Cerebellar nuclear complex (tissue), 1 donor: ENCODE measurements around the gene UPF2.
"Not testable (repeated sequence)": the region's sequence is repeated elsewhere in the genome, so short reads cannot be mapped to it uniquely, and the experiment has no call there.

Experiments used
- DNase-seq, 2 experiments: peaks; one replicate each; lab custom pipeline; 2025; lab: John Stamatoyannopoulos, UW

The UPF2 gene

DNA sequence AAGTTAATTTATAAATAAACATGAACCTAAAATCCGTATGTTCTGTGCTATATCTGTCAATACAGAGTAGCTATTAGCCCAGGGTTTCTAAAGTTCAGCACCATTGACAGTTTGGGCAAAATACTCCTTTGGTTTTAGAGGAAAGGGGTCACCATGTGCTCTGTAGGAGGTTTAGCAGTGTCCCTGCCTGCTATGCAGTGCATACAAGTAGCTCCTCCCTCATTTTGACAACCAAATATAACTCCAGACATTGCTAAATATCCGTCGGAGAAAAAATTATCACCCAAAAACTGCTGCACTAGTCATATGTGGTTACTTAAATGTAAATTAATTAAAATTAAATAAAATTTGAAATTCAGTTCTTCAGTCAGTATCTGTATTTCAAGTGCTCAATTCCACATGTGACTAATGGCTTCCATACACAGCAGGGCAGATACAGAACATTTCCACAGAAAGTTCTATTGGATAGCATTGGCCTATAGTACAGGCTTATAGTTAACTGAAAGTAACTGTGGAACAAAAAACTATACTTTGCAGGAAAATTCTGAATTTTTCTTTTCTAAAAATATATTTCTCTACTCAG lies 6.4 kb downstream of the UPF2 start:
- DNase-seq = no peak

DNA sequence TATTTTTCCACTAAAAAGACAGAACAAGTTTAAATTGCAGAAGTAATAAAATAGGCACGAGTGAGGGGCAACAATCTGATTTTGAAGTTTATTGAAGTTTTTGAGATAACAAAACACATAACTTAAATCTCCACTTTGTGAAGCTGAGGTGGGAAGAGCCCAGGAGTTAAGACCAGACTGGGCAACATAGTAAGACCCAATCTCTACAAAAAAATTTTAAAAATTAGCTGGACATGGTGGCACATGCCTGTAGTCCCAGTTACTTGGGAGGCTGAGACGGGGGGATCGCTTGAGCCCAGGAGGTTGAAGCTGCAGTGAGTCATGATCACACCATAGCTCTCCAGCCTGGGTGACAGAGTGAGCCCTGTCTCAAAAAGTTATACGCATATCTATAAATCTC lies 11.2 kb downstream of the UPF2 start:
- no peak for DNase-seq

DNA sequence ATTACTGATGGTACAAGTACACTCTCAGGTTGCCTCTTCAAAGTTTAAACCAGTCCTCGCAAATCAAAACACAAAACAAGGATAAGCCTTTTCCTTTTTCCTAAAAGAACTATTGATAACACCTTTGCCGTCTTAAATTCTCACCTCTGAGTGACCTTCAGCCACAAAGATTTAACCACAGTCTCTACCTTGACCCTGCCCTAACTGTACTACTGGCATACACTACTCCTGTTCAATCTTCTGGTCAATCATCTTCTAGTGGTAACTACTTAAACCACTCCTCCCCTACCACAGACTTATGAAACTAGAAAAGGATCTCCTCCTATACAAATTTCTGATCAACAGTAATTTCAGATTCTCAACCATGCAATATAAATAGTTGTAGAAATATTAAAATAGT lies 15.1 kb downstream of the UPF2 start:
- no peak for DNase-seq

DNA sequence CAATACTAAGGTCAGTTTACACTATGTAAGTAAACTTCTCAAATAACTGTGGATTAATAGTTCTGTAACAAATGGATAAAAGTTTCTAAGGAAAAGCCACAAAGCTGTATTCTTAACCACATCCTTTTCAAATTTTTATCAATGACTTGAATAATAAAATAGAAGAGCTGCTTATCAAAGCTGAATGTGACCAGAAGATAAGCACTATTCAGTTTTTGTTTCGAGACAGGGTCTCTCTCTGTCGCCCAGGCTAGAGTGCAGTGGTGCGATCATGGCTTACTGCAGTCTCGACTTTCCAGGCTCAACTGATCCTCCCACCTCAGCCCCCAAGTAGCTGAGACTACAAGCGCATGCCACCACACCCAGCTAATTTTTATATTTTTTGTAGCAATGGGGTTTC lies 17.0 kb downstream of the UPF2 start:
- DNase-seq = no peak

DNA sequence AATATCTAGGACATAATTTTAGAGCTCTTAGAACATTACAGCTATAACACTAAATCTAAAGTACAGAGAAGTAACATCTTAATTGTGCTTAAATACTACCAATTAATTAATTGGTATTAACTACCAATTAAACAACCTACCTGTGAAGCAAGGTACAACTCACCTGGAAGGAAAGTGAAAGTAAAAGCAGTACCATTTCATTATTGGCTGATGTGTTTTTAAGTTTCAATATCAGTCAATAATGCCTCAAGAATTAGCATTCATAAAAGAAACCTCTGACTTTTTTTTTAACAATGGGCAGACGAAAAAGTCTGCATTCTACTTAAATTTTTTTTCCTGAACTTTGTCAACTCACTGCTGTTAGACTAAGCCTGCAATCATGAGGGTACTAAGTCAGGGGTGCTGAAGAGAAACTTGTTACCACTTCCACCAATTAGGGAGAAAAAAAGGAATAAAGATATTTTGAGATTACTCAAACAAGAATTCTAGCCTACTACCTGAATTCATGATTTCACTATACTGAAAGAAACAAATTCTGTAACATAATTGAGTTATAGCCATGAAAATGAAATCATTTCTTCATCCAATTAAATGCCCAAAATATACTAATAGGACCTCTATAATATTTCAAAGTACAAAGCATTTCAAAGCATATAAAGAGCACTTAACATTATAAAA lies 19.9 kb downstream of the UPF2 start:
- DNase-seq = no peak

DNA sequence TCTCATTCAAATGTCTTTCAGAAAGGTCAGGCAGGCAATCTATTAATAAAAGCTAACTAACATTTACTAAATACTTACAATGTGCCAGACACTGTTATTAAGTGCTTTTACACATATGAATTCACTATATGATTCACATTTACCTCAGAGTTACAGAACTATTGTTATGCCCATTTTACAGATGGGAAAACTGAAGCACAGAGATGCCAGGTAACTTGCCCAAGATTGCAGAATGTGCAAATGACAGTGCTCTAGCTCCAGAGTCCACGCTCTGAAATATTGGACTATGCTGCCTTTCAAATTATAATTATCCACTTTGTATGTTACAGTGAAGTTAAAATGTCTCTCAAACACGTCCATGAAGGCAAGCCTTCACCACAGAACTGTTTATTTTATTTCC lies 22.0 kb downstream of the UPF2 start:
- no peak for DNase-seq

DNA sequence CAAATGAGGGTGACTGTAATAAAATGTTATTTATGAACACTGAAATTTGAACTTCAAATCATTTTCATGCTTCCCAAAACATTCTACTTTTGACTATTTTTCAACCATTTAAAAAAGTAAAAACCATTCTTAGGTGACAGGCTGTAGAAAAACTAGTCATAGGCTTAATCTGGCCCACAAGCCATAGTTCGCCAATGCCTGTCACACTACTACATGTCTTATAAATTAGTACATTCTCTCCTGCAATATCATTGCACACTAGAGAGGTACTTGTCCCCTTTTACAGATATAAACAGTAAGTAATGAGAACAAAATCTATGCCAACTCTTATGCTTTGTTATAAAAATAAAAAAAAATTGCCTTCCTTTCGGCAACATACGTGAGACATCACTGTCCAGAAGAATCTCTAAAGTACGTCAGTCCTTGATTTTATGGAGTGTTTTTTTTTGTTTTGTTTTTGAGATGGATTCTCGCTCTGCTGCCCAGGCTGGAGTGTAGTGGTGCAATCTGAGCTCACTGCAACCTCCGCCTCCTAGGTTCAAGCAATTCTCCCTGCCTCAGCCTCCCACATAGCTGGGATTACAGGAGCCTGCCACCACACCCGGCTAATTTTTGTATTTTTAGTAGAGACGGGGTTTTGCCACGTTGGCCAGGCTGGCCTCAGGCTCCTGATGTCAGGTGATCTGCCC lies 23.2 kb downstream of the UPF2 start:
- no peak for DNase-seq

DNA sequence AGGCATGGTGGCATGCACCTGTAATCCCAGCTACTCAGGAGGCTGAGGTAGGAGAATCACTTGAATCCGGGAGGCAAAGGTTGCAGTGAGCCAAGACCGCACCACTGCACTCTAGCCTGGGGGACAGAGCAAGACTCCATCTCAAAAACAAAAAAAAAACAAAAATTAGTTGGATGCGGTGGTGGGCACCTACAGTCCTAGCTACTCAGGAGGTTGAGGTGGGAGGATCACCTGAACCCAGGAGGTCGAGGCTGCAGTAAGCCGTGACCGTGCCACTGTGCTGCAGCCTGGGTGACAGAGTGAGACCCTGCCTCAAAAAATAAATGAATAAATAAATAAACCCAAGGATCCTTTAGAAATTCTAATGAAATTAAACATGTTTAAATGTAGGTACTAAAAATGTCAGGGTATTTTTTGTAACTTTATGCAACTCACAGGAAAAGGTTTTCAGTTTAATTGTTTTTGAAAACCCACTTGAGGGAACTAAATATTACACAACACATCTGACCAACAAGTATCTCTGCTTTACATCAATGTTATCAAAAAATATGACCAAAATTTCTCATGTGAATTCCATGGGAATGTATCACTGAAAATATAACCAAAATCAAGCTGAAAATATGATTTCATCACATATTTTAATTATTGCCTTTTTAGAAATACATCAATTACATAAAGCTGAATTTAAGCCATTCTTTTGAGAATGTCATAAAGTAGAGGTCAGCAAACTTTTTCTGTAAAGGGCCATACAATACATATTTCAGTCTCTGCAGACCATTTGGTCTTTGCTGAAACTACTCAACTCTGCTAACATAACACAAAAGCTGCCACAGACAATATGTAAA lies 23.9 kb downstream of the UPF2 start:
- DNase-seq = no peak

DNA sequence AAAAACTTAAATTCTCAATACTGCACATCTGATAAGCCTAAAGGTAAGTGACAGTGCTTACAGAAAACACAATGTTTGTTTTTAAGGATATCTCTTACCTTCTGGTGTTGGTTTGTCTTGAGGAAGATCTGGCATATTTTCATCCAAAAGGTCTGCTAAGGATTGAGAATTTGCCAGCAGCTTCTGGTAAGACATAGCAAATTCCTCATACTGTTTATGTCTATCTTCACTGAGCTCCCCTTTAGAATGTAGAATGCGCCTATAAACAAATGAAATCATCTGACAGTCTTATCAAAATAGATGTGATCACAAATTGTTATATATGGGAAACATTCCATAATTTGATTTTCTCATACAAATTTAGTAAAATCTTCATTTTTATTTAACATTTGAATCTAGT lies 28.7 kb downstream of the UPF2 start:
- DNase-seq = no peak

DNA sequence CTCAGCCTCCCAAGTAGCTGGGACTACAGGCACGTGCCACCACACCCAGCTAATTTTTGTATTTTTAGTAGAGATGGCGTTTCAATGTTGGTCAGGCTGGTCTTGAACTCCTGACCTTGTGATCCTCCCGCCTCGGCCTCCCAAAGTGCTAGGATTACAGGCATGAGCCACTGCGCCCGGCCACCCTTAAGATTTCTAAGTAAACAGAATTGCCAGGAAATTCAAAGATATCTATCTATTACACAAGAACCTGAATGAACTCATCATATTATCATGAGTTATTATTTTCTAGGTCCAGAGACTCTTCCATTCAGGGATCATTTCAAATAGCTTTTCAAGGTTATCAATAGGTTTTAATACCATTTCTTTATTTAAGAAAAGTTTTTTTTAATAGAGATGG lies 29.2 kb downstream of the UPF2 start:
- not testable (repeated sequence) for DNase-seq

DNA sequence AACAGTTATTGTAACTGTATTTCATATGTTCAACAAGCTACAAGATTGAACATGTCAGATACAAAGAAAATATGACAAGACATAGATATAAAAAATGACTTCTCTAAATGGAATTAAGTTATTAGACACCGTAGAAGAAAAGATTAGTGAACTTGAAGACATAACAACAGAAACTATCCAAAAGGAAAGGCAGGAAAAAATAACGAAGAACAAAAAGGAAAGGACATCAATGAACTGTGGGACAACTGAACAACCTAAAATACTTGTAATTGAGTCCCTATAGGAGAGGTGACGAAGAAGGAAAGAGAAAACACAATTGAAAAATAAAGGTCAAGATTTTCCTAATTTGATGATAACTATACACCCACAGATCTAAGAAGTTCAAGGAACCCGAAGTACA lies 32.3 kb downstream of the UPF2 start:
- DNase-seq = no peak

DNA sequence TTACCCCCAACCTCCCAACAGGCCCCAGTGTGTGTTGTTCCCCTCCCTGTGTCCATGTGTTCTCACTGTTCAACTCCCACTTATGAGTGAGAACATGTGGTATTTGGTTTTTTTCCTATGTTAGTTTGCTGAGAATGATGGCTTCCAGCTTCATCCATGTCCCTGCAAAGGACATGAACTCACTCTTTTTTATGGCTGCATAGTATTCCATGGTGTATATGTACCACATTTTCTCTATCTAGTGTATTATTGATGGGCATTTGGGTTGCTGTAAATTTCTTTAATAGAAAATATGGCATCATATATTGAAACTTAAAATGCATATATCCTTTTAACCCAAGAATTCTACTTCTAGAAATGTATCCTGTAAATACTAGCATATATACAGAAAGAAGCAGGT lies 33.8 kb downstream of the UPF2 start:
- not testable (repeated sequence) for DNase-seq

DNA sequence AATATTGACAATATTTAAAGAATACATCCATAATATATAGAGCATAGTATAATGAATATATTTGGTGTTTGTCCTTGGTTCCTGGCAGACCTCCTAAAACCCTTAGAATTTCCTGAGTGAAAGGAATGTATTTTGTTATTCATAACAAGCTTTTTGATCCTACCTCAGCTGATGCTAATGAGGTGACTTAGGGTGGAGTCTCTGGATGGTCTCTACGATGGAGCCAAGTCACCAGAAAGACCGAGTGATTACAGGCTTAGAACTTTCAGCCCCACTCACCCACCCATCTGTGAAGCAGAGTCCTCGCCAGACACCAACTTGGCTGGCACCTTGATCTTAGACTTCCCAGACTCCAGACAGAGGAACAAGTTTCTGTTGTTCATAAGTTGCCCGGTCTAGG lies 35.9 kb downstream of the UPF2 start:
- DNase-seq = no peak

DNA sequence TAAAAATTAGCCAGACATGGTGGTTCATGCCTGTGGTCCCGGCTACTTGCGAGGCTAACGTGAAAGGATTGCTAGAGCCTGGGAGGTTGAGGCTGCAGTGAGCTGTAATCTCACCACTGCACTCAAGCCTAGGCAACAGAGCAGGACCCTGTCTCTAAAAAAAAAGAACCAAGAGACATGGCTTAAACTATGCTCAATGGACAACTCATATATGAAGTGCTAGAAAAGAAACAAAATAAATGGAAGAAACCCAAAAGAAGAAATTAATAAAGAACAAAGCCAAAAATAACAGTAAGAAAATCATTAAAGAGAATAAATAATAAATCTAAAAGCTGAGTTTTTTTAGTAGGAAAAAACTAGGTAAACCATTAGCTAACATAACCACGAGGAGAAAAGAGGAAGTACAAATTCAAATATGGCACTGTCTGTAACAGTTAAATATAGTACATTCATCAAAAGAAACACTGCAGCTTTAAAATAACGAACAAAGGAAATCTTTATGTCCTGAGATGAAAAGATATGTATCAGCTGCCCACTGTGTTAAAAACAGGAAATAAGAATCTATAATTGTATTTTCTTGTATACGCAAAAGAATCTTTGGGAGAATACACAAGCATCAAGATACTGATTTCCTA lies 48.7 kb downstream of the UPF2 start:
- no peak for DNase-seq

DNA sequence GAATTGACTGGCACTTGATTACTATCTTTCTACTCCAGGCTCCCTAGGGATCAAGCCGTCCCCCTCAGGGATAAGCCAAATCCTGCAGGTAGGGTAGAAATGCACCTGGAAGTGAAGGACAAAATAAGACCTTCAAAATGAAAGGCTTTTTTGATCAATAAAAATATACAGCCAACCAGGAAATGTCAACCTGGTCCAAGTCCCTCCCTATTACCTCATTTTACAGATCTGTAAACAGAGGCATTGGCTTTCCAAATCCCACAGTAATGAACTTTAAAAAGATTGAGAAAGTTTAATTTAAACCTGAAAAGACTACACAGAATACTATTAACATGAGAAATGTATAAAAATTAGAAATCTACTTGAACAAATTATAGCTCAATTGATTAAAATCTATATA lies 53.7 kb downstream of the UPF2 start:
- DNase-seq = no peak

DNA sequence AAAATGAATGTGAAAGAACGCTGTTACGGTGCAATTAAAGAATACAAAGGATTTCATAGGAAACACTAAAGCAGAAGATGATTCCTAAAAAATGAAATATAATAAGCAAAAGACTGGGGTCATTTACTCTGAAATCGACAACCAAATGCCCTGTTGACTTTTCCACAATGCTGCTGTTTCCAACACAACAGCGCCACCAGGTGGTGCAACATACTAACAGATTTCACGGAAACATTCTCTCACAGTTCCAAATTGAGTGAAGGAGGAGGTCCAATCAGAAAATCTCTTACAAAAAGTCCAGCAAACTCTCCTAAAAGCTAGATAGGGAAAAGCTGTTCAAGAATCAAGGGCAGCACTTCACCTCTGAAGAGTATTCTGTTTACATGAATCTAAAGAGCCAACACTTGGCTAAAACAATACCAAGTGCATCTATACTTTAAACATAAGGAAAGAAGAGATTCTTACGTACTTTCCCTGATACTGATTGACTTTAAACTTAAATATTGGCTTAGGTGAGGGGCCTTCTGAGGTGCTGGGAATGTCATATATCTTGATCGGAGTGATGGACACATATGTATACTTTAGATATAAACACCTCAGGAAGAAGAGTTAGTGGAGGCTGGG lies 55.9 kb downstream of the UPF2 start:
- DNase-seq = peak in 1 of 2 experiments; percentile 61

DNA sequence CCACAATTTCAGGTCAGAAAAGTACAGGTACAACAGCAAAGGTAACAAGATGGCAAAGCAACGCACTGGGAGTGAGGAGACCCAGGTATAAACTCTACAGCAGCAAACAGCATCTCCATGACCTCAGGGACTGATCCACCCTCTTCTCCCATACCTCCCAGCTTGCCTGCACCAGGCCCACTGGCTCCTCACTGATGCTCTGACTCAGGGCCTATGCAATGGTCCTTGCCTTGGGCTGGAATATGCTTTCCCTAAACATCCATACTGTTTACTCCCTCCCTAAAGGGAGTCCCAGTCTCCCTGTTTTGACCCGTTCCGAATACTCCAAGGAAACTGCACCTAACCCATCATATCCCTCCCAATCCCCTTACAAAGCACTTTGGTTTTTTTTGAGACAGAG lies 60.4 kb downstream of the UPF2 start:
- DNase-seq = no peak

DNA sequence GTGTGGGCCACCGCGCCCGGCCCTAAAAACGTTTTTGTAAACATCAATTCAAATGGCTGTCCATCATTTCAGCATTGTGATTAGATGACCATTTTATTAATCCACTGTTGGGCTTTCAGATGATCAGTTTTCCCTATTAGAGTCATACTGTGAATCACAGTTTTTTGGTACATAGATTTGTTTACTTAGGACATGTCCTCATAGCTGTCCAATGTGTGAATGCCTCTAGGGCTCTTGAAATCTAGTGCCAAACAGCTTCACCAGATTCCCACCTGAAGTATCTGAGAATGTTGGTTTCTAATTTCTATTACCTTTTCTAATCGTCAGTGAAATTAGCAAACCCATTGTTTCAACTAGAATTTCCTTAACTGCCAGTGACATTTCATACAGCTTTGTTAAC lies 66.8 kb downstream of the UPF2 start:
- no peak for DNase-seq

DNA sequence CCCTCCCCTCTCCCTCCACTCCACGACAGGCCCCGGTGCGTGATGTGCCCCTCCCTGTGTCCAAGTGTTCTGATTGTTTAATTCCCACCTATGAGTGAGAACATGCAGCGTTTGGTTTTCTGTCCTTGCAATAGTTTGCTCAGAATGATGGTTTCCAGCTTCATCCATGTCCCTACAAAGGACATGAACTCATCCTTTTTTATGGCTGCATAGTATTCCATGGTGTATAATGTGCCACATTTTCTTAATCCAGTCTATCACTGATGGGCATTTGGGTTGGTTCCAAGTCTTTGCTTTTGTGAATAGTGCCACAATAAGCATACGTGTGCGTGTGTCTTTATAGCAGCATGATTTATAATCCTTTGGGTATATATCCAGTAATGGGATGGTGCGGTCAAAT lies 70.1 kb downstream of the UPF2 start:
- not testable (repeated sequence) for DNase-seq

DNA sequence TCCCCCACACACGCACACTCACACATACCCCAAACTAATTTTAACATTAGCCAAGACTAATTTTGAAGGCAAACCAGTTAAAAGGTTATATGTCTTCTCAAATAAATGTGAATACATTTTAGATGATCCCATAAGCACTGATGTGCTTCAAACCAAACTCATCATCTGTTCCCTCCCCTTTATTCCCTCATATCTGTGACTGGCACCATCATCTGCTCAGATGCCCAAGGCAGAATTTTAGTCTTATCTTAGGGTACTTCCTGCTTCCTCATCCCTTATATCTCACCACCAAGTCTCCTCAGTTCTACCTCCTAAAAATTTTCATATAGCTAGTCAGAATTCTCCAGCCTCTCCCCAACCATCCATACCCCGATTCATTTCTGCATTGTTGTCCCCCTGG lies 80.4 kb downstream of the UPF2 start:
- DNase-seq = no peak

DNA sequence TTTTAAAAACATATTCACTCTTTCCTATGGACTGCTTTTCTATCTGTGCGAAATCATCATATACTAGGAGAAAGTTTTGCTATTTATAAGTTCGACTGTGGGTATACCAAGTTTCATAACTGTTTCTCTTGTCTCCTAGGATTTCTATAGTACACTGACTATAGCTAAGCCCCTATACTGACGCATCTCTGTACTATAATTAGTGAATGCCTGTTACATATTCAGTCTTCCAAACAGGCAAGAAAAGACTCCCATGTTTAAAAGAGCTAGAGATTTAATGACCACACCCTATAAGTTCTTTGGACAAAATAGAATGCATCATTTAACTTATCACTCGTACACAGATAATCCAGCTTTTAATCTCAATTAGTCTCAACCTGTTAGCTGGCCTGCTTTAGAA lies 80.8 kb downstream of the UPF2 start:
- DNase-seq = no peak

DNA sequence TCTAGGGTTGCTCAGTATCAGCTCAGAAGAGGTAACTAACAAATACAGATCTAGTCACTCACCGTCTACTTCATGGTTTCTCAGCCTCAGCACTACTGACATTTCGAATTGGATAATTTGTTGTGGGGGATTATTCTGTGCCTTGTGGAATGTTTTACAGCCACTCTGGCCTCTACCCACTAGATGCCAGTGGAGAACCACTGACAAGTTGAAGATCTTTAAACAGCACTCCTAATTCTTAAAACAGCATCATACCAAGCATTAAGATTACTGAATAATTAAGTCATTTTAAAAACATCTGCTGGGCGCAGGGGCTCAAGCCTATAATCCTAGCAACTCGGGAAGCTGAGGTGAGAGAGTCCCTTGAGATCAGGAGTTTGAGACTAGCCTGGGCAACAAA lies 82.6 kb downstream of the UPF2 start:
- no peak for DNase-seq
